ENCODE results near the gene TIAL1. TPM values are rescaled to one million over a fixed set of nuclear protein-coding genes. Genes with fewer than 3 reads are reported as not detected.

TIAL1 gene
- total and polyA plus RNA-seq, 2 of the 4 experiments (the other 2 are of a cell fraction): 28.0 to 83.5 TPM

- TF ChIP-seq SMC3 (IDR thresholded peaks at IDR 0.05; ENCODE audit: low read depth, low read length): peak; percentile 63
Observed at GRCh38 chr10:119608316-119609155, 11.8 kb upstream of the TIAL1 start (continued).

DNA sequence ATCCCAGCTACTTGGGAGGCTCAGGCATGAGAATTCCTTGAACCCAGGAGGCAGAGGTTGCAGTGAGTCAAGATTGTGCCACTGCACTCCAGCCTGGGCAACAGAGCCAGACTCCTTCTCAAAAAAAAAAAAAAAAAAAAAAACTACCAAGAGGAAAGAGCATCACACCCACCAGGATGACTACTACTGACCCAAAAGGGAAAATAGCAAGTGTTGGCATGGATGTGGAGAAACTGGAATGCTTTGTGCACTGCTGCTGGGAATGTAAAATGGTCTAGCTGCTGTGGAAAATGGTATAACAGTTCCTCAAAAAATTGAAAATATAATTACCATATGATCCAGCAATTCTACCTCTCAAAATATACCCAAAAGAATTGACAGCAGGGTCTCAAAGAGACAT is 7.7 kb upstream of the TIAL1 start:
- DNase-seq: no peak
- no peak overlapping the region for H4K5ac ChIP-seq (ENCODE audit: low read depth, low read length)
- no peaks in the 10 kb centered on the region for H4K20me1 ChIP-seq (ENCODE audit: insufficient read depth, low read length)
- ATAC-seq (ENCODE audit: low read depth): no peak
- no peak overlapping the region for H3K14ac ChIP-seq (replicated peaks; ENCODE audit: low read depth, low read length)
- no peak overlapping the region for H2BK15ac ChIP-seq (ENCODE audit: low read depth, low read length)
- no peaks in the 10 kb centered on the region for H3K36me3 ChIP-seq (ENCODE audit: control insufficient read depth, insufficient read depth, low read length)
- no peak for TF ChIP-seq NFE2L2 (IDR thresholded peaks at IDR 0.05; ENCODE audit: low read depth, low read length)
- no peak for TF ChIP-seq FOS (IDR thresholded peaks at IDR 0.05; ENCODE audit: low read depth, low read length)
- TF ChIP-seq USF2 (IDR thresholded peaks at IDR 0.05; ENCODE audit: low read depth, low read length): no peak
- TF ChIP-seq ELK1 (IDR thresholded peaks at IDR 0.05; ENCODE audit: borderline replicate concordance, low read depth, low read length): no peak
- no peak for TF ChIP-seq MXI1 (IDR thresholded peaks at IDR 0.05; ENCODE audit: borderline replicate concordance, low read depth, low read length)
- no peak overlapping the region for H2BK5ac ChIP-seq (ENCODE audit: low read depth, low read length, poor library complexity, severe bottlenecking)
- H3K27me3 ChIP-seq (ENCODE audit: control insufficient read depth, insufficient read depth, low read length): no peaks in the 10 kb centered on the region; the same call in 1 of the 2 replicates
- no peak overlapping the region for H3K4me2 ChIP-seq (ENCODE audit: low read depth, low read length)
- no peaks in the 10 kb centered on the region for H3K9me3 ChIP-seq (ENCODE audit: control insufficient read depth, insufficient read depth, low read length)
- H4K91ac ChIP-seq (ENCODE audit: insufficient read depth, low read depth, low read length): no peak overlapping the region
- no peaks in the 10 kb centered on the region for H3K79me1 ChIP-seq (ENCODE audit: low read depth in 1 of 2, low read length in 2 of 2)
- no peak overlapping the region for H2AK9ac ChIP-seq (replicated peaks; ENCODE audit: low read depth, low read length, poor library complexity)
- H3K9me1 ChIP-seq (ENCODE audit: insufficient read depth, low read length): no peaks in the 10 kb centered on the region
- H3K27ac ChIP-seq (ENCODE audit: insufficient read depth, low read length): no peak overlapping the region
- H3K4me3 ChIP-seq (ENCODE audit: insufficient read depth, low read depth, low read length): no peak overlapping the region
- ChIA-PET POLR2A (ENCODE audit: unreplicated experiment) (no interaction called here), CTCF (no interaction called here)
- dilution Hi-C loops (cut with HindIII; ENCODE audit: low sequenced_read_pairs, unreplicated experiment) (no loop called here), intact Hi-C loops (cut with micrococcal nuclease) (no loop called here), in situ Hi-C loops (cut with MboI; ENCODE audit: low sequenced_read_pairs) (no loop called here)
- no peak overlapping the region for H2BK120ac ChIP-seq (ENCODE audit: low read depth, low read length)
- H3K9ac ChIP-seq (ENCODE audit: low read depth, low read length): no peak overlapping the region
- H2AK5ac ChIP-seq (ENCODE audit: low read depth, low read length): no peak overlapping the region
- no peak overlapping the region for H4K8ac ChIP-seq (ENCODE audit: low read depth in 2 of 2, low read length in 2 of 2)
- no peak overlapping the region for H2BK20ac ChIP-seq (ENCODE audit: low read depth, low read length)
- no TSS peak for BruUV-seq (replicated peaks)
- no peaks in the 10 kb centered on the region for H3K4me1 ChIP-seq (ENCODE audit: control insufficient read depth, insufficient read depth, low read length)
- H3K56ac ChIP-seq (ENCODE audit: extremely low read depth, insufficient read depth, low read length): no peak overlapping the region
- no peak overlapping the region for H3K23ac ChIP-seq (ENCODE audit: low read depth, low read length)
- H3K18ac ChIP-seq (ENCODE audit: low read depth, low read length): no peak overlapping the region
- H2AFZ ChIP-seq (replicated peaks; ENCODE audit: low read length, poor library complexity): no peak overlapping the region
- no peak overlapping the region for H3K4ac ChIP-seq (ENCODE audit: low read depth, low read length)

Data from IMR-90 (cell line).